ENCODE results near the gene LAMTOR1.

DNA sequence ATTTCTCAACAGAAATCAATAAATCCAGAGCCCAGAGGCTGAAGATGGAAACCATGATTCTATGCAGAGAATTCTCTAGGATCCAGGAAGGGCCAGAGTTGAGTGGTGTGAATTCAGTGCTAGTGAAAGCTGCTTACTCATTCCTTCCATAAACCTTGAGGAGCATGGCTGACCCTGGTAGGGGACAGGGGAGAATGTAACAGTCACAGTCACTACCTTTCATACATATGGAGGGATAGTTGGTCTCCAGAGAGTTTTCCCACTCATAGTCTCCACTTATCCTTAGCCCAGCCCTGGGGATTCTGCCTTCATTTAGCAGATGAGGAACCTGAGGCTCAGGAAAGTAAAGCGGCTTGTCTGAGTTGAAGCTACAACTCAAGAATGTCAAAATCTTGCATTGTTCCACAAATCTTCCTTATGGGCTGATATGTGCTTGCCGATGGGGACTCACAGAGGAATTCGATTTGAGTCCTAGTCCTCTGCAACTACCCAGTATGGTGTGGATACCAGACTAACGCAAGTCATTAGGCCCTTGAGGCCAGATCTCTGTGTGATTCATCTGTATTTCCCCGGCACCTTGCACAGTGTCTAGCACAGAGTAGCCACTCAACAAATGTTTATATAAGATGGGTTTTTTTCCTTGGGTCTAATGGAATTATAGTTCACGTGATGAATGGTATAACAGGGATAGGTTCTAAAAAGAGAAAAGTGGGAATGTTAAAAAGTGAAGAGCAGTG is 13.1 kb upstream of the LAMTOR1 start:
- TF ChIP-seq, protein P1, sequence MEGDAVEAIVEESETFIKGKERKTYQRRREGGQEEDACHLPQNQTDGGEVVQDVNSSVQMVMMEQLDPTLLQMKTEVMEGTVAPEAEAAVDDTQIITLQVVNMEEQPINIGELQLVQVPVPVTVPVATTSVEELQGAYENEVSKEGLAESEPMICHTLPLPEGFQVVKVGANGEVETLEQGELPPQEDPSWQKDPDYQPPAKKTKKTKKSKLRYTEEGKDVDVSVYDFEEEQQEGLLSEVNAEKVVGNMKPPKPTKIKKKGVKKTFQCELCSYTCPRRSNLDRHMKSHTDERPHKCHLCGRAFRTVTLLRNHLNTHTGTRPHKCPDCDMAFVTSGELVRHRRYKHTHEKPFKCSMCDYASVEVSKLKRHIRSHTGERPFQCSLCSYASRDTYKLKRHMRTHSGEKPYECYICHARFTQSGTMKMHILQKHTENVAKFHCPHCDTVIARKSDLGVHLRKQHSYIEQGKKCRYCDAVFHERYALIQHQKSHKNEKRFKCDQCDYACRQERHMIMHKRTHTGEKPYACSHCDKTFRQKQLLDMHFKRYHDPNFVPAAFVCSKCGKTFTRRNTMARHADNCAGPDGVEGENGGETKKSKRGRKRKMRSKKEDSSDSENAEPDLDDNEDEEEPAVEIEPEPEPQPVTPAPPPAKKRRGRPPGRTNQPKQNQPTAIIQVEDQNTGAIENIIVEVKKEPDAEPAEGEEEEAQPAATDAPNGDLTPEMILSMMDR (IDR thresholded peaks at IDR 0.05), result no peak
- no peak for TF ChIP-seq POLR2A (IDR thresholded peaks at IDR 0.05)

Data from body of pancreas (tissue), 4 donors.